Chondrocyte (in vitro differentiated cells): Measurements from ENCODE around the gene APOO. TPM values are rescaled to one million over a fixed set of nuclear protein-coding genes. Genes with fewer than 3 reads are reported as not detected.
"Not testable (repeated sequence)": the region's sequence is repeated elsewhere in the genome, so short reads cannot be mapped to it uniquely, and the experiment has no call there.

Experiments
- DNase-seq: peaks from one replicate; pipeline ENCODE4 v3.0.0; 2021; ENCODE audit warnings: mixed read lengths, low spot score
- H3K27ac Mint-ChIP-seq: one replicate; pipeline ENCODE4 v1.8.0; 2021; ENCODE audit warnings: mild to moderate bottlenecking, moderate library complexity, mixed read lengths; ENCODE audit not compliant: unreplicated experiment
- H3K27me3 Mint-ChIP-seq: 2 replicates; pipeline ENCODE4 v1.8.0; 2021; ENCODE audit warnings: low read depth, mixed read lengths
- H3K36me3 Mint-ChIP-seq: 2 replicates; pipeline ENCODE4 v1.8.0; 2021; ENCODE audit warnings: low read depth, mixed read lengths
- H3K4me1 Mint-ChIP-seq: 2 replicates; pipeline ENCODE4 v1.8.0; 2021; ENCODE audit warnings: low read depth, mild to moderate bottlenecking, mixed read lengths
- H3K4me3 Mint-ChIP-seq: one replicate; pipeline ENCODE4 v1.8.0; 2021; ENCODE audit warnings: mild to moderate bottlenecking, moderate library complexity, mixed read lengths; ENCODE audit not compliant: unreplicated experiment
- H3K9me3 Mint-ChIP-seq: 2 replicates; pipeline ENCODE4 v1.8.0; 2021; ENCODE audit warnings: low read depth, mixed read lengths
- CTCF ChIP-seq: fragments of 200-600 bp; sonication (generic); IDR thresholded peaks from 2 replicates; pipeline ENCODE4 v1.5.0; 2021; ENCODE audit warnings: antibody characterized with exemption, mild to moderate bottlenecking, moderate library complexity
- total RNA-seq: library from RNA; stranded (reverse); gene quantifications from 3 replicates; pipeline ENCODE4 v1.2.1, GENCODE V29; 2021

The APOO gene
- total RNA-seq, 1 donor from 2014 or later: 29.1 TPM

- Mint-ChIP-seq H3K27ac (no peak overlapping the region), H3K4me3 (no peak overlapping the region), H3K27me3 (no peaks in the 10 kb centered on the region), H3K9me3 (no peaks in the 10 kb centered on the region), H3K36me3 (peaks cover 13% of the 10 kb centered on the region), H3K4me1 (peaks cover 5% of the 10 kb centered on the region)
- no peak for TF ChIP-seq CTCF
- no peak for DNase-seq
These were observed 46.4 kb downstream of the APOO start for GRCh38 chrX:23861215-23861896.

GRCh38 chrX:23859238-23859637 is 48.5 kb downstream of the APOO start:
- not testable (repeated sequence) for H3K9me3 Mint-ChIP-seq, H3K27ac Mint-ChIP-seq, H3K4me1 Mint-ChIP-seq, H3K4me3 Mint-ChIP-seq, H3K27me3 Mint-ChIP-seq, DNase-seq
- peaks cover 11% of the 10 kb centered on the region for H3K36me3 Mint-ChIP-seq

- no peak for TF ChIP-seq CTCF
- no peak for DNase-seq
- peaks cover 5% of the 10 kb centered on the region for H3K4me1 Mint-ChIP-seq
- H3K4me3 Mint-ChIP-seq: no peak overlapping the region
- no peaks in the 10 kb centered on the region for H3K27me3 Mint-ChIP-seq
- no peak overlapping the region for H3K27ac Mint-ChIP-seq
- H3K9me3 Mint-ChIP-seq: no peaks in the 10 kb centered on the region
- H3K36me3 Mint-ChIP-seq: peaks cover 4% of the 10 kb centered on the region
These were observed 49.8 kb downstream of the APOO start for GRCh38 chrX:23857935-23858334.

- H3K27me3 Mint-ChIP-seq: no peaks in the 10 kb centered on the region
- H3K4me1 Mint-ChIP-seq: peaks cover 5% of the 10 kb centered on the region
- no peak overlapping the region for H3K27ac Mint-ChIP-seq
These were observed 50.4 kb downstream of the APOO start for GRCh38 chrX:23857363-23857762.

GRCh38 chrX:23855569-23855968 is 52.2 kb downstream of the APOO start:
- Mint-ChIP-seq H3K9me3 (no peaks in the 10 kb centered on the region), H3K27ac (no peak overlapping the region), H3K27me3 (no peaks in the 10 kb centered on the region), H3K4me1 (peaks cover 5% of the 10 kb centered on the region), H3K36me3 (peaks cover 3% of the 10 kb centered on the region), H3K4me3 (no peak overlapping the region)
- TF ChIP-seq CTCF: no peak
- DNase-seq: no peak

More at GRCh38 chrX:23857363-23857762, 50.4 kb downstream of the APOO start:
- H3K9me3 Mint-ChIP-seq: no peaks in the 10 kb centered on the region
- no peak for TF ChIP-seq CTCF
- H3K36me3 Mint-ChIP-seq: peaks cover 4% of the 10 kb centered on the region
- H3K4me3 Mint-ChIP-seq: no peak overlapping the region
- DNase-seq: no peak

- Mint-ChIP-seq H3K4me1 (peaks cover 3% of the 10 kb centered on the region), H3K4me3 (no peak overlapping the region), H3K27ac (no peak overlapping the region), H3K9me3 (no peaks in the 10 kb centered on the region), H3K27me3 (no peaks in the 10 kb centered on the region), H3K36me3 (peaks cover 3% of the 10 kb centered on the region)
- DNase-seq: no peak
- TF ChIP-seq CTCF: no peak
These were observed 52.8 kb downstream of the APOO start for GRCh38 chrX:23854945-23855344.
